DMS79 (cell line): Measurements from ENCODE around the gene GFI1.

ENCODE experiments used
- DNase-seq: peaks from one replicate; lab custom pipeline; 2025; lab: John Stamatoyannopoulos, UW

Gene GFI1

GRCh38 chr1:92488416-92488815, 1.7 kb upstream of the GFI1 start:
- DNase-seq: no peak

GRCh38 chr1:92487078-92487605, 417 bp upstream of the GFI1 start:
- DNase-seq: no peak

- peak; percentile 20 for DNase-seq
Measured at GRCh38 chr1:92485381-92486250, 1.1 kb downstream of the GFI1 start.

- peak; percentile 7 for DNase-seq
Measured at GRCh38 chr1:92484472-92485380, 2.0 kb downstream of the GFI1 start.

GRCh38 chr1:92483610-92484471, 2.9 kb downstream of the GFI1 start:
- peak; percentile 27 for DNase-seq

GRCh38 chr1:92482665-92483609, 3.8 kb downstream of the GFI1 start:
- no peak for DNase-seq

- DNase-seq: no peak
Measured at GRCh38 chr1:92481971-92482664, 4.6 kb downstream of the GFI1 start.

GRCh38 chr1:92481599-92481925, 5.2 kb downstream of the GFI1 start:
- DNase-seq: no peak

GRCh38 chr1:92480813-92481598, 5.7 kb downstream of the GFI1 start:
- DNase-seq: no peak

GRCh38 chr1:92480200-92480812, 6.4 kb downstream of the GFI1 start:
- no peak for DNase-seq

- DNase-seq: no peak
Measured at GRCh38 chr1:92479587-92479986, 7.1 kb downstream of the GFI1 start.

- DNase-seq: no peak
Measured at GRCh38 chr1:92478393-92478792, 8.3 kb downstream of the GFI1 start.

- DNase-seq: no peak
Measured at GRCh38 chr1:92476071-92476631, 10.6 kb downstream of the GFI1 start.

GRCh38 chr1:92475029-92475428, 11.7 kb downstream of the GFI1 start:
- DNase-seq: no peak

GRCh38 chr1:92473781-92474495, 12.8 kb downstream of the GFI1 start:
- no peak for DNase-seq

- DNase-seq: no peak
Measured at GRCh38 chr1:92470216-92470615, 16.5 kb downstream of the GFI1 start.

- no peak for DNase-seq
Measured at GRCh38 chr1:92466683-92467352, 19.9 kb downstream of the GFI1 start.
